Effector CD4-positive, alpha-beta T cell (primary cell): ENCODE data around the gene SMCO3.

ENCODE experiments used
- DNase-seq: peaks from one replicate; pipeline ENCODE4 v3.0.0-alpha.2; 2020

Gene SMCO3

GRCh38 chr12:14827043-14827442, 13.1 kb upstream of the SMCO3 start:
- no peak for DNase-seq

- DNase-seq: no peak
These were observed 12.5 kb upstream of the SMCO3 start for GRCh38 chr12:14826491-14826890.

GRCh38 chr12:14825256-14825655, 11.3 kb upstream of the SMCO3 start:
- no peak for DNase-seq

GRCh38 chr12:14824012-14824634, 10.1 kb upstream of the SMCO3 start:
- DNase-seq: no peak

GRCh38 chr12:14811486-14811885, 2.5 kb downstream of the SMCO3 start:
- no peak for DNase-seq

- DNase-seq: no peak
These were observed 3.0 kb downstream of the SMCO3 start for GRCh38 chr12:14810953-14811483.

- no peak for DNase-seq
These were observed 3.6 kb downstream of the SMCO3 start for GRCh38 chr12:14810167-14810952.

GRCh38 chr12:14803830-14804160, 10.2 kb downstream of the SMCO3 start:
- DNase-seq: no peak

- peak; percentile 83 for DNase-seq
These were observed 10.8 kb downstream of the SMCO3 start, which contains the start of the genes C12orf60 and WBP11 for GRCh38 chr12:14803011-14803829. Gene C12orf60 (plus strand): TSS chr12:14803670. CDS start chr12:14822936, 19,266 bp downstream. Gene WBP11 (minus strand): TSS chr12:14803478. CDS start chr12:14801383, 2,095 bp downstream.

- no peak for DNase-seq
These were observed 11.3 kb downstream of the SMCO3 start for GRCh38 chr12:14802721-14803010.

- no peak for DNase-seq
These were observed 11.7 kb downstream of the SMCO3 start for GRCh38 chr12:14802247-14802646.

GRCh38 chr12:14795028-14795448, 18.9 kb downstream of the SMCO3 start:
- no peak for DNase-seq

GRCh38 chr12:14785568-14785967, 28.4 kb downstream of the SMCO3 start:
- DNase-seq: no peak

GRCh38 chr12:14784471-14784870, 29.5 kb downstream of the SMCO3 start:
- no peak for DNase-seq

GRCh38 chr12:14782756-14783155, 31.2 kb downstream of the SMCO3 start:
- DNase-seq: no peak

GRCh38 chr12:14781563-14781962, 32.4 kb downstream of the SMCO3 start:
- no peak for DNase-seq

- DNase-seq: no peak
These were observed 33.1 kb downstream of the SMCO3 start for GRCh38 chr12:14780859-14781258.

- no peak for DNase-seq
These were observed 34.1 kb downstream of the SMCO3 start for GRCh38 chr12:14779834-14780233.

- no peak for DNase-seq
These were observed 36.7 kb downstream of the SMCO3 start for GRCh38 chr12:14777271-14777670.

- DNase-seq: no peak
These were observed 37.6 kb downstream of the SMCO3 start for GRCh38 chr12:14776236-14776961.

- no peak for DNase-seq
These were observed 38.4 kb downstream of the SMCO3 start for GRCh38 chr12:14775636-14775980.

- DNase-seq: peak; percentile 7
These were observed 38.9 kb downstream of the SMCO3 start for GRCh38 chr12:14774906-14775635.
